GM19397 (cell line): ENCODE data around the gene PIK3C2B.
A peak's percentile ranks its signal among the peaks of the same experiment; 100 is the strongest.

ENCODE experiments used
- ATAC-seq: cut with Tn5 transposase; IDR thresholded peaks from one replicate; pipeline ENCODE4 v1.9.1; 2021; ENCODE audit warnings: mild to moderate bottlenecking, moderate library complexity; ENCODE audit not compliant: unreplicated experiment

The PIK3C2B gene

GRCh38 chr1:204461331-204462228 is 33.0 kb downstream of the PIK3C2B start:
- ATAC-seq = peak; percentile 30

- ATAC-seq = no peak
These were observed 34.3 kb downstream of the PIK3C2B start for GRCh38 chr1:204460346-204460745.

- ATAC-seq = no peak
These were observed 34.9 kb downstream of the PIK3C2B start for GRCh38 chr1:204459706-204460105.

GRCh38 chr1:204457666-204458065 is 36.9 kb downstream of the PIK3C2B start:
- no peak for ATAC-seq

- ATAC-seq = no peak
These were observed 37.7 kb downstream of the PIK3C2B start for GRCh38 chr1:204456826-204457442.

- ATAC-seq = no peak
These were observed 38.8 kb downstream of the PIK3C2B start for GRCh38 chr1:204455831-204456145.

GRCh38 chr1:204455063-204455830 is 39.4 kb downstream of the PIK3C2B start:
- no peak for ATAC-seq

GRCh38 chr1:204454476-204454875 is 40.1 kb downstream of the PIK3C2B start:
- no peak for ATAC-seq

GRCh38 chr1:204453141-204453772 is 41.3 kb downstream of the PIK3C2B start:
- peak; percentile 69 for ATAC-seq

- no peak for ATAC-seq
These were observed 43.1 kb downstream of the PIK3C2B start for GRCh38 chr1:204451352-204452124.

GRCh38 chr1:204450461-204451257 is 43.9 kb downstream of the PIK3C2B start:
- no peak for ATAC-seq

- ATAC-seq = no peak
These were observed 44.8 kb downstream of the PIK3C2B start for GRCh38 chr1:204449678-204450280.

GRCh38 chr1:204448991-204449677 is 45.5 kb downstream of the PIK3C2B start:
- no peak for ATAC-seq

GRCh38 chr1:204448344-204448964 is 46.2 kb downstream of the PIK3C2B start:
- ATAC-seq = no peak

- ATAC-seq = no peak
These were observed 46.9 kb downstream of the PIK3C2B start for GRCh38 chr1:204447736-204448135.

- ATAC-seq = no peak
These were observed 47.4 kb downstream of the PIK3C2B start for GRCh38 chr1:204447190-204447589.

- peak; percentile 64 for ATAC-seq
These were observed 48.0 kb downstream of the PIK3C2B start for GRCh38 chr1:204446413-204447111.
